ENCODE measurements around the gene TTLL9.

DNA sequence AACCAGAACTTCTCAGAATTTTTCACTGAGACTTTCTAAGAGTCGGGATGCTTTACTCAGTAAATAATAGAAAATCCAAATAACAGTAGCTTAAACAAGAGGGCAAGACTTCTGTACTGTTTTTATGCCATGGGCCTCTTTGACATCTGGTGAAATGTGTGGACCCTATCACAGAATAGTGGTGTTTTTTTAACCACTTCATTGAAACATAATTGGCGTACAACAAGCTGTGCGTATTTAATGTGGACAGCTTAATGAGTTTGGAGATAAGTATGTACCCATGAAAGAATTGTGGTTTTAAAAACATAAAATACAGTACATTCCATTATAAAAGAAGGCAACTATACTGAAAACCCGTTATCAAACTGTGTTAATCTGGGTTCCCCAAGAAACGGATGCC lies 43.7 kb downstream of the TTLL9 start:
- TF ChIP-seq, protein P1, sequence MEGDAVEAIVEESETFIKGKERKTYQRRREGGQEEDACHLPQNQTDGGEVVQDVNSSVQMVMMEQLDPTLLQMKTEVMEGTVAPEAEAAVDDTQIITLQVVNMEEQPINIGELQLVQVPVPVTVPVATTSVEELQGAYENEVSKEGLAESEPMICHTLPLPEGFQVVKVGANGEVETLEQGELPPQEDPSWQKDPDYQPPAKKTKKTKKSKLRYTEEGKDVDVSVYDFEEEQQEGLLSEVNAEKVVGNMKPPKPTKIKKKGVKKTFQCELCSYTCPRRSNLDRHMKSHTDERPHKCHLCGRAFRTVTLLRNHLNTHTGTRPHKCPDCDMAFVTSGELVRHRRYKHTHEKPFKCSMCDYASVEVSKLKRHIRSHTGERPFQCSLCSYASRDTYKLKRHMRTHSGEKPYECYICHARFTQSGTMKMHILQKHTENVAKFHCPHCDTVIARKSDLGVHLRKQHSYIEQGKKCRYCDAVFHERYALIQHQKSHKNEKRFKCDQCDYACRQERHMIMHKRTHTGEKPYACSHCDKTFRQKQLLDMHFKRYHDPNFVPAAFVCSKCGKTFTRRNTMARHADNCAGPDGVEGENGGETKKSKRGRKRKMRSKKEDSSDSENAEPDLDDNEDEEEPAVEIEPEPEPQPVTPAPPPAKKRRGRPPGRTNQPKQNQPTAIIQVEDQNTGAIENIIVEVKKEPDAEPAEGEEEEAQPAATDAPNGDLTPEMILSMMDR (IDR thresholded peaks at IDR 0.05; ENCODE audit: insufficient read depth, low read length) = no peak
- TF ChIP-seq POLR2AphosphoS5 (IDR thresholded peaks at IDR 0.05; ENCODE audit: low read depth) = no peak
- TF ChIP-seq REST (IDR thresholded peaks at IDR 0.05; ENCODE audit: insufficient replicate concordance, low read depth) = no peak
- TF ChIP-seq SPI1 (IDR thresholded peaks at IDR 0.05; ENCODE audit: borderline replicate concordance, low read depth) = no peak

All from HL-60 (cell line).